Esophagus muscularis mucosa (tissue), 3 donors: ENCODE measurements around the gene ASF1B.

Source experiments
- CTCF ChIP-seq, 3 experiments: fragments of 200-600 bp in 2 of 3; fragments of 450-650 bp in 1 of 3; sonication (generic) in 2 of 3; IDR thresholded peaks; one replicate each; pipeline ENCODE4 v1.5.1; 2017 to 2019; ENCODE audit warnings: antibody characterized with exemption in 3 of 3, mild to moderate bottlenecking in 2 of 3, moderate library complexity in 1 of 3
- POLR2A ChIP-seq: fragments of 450-650 bp; IDR thresholded peaks from one replicate; pipeline ENCODE4 v1.6.1; 2017; ENCODE audit warnings: antibody characterized with exemption, moderate library complexity, mild to moderate bottlenecking, low read depth
- POLR2AphosphoS5 ChIP-seq, 2 donors: sonication (generic); formaldehyde crosslinking; IDR thresholded peaks; one replicate each; pipeline ENCODE4 v1.6.1; 2017; ENCODE audit warnings: antibody characterized with exemption in 2 of 2

GRCh38 chr19:14078411-14078810 is 58.0 kb downstream of the ASF1B start:
- TF ChIP-seq POLR2AphosphoS5 (IDR thresholded peaks at IDR 0.05) (no peak), CTCF (IDR thresholded peaks at IDR 0.05) (no peak), POLR2A (no peak)
